Thoracic aorta (tissue), 2 donors: ENCODE measurements around the gene ECE1. TPM values are rescaled to one million over a fixed set of nuclear protein-coding genes. Genes with fewer than 3 reads are reported as not detected.
A peak's percentile ranks its signal among the peaks of the same experiment; 100 is the strongest.

Source experiments
- ATAC-seq: fragments of 150-250 bp; one replicate; pipeline ENCODE4 v1.8.0; 2017; ENCODE audit warnings: low read depth; ENCODE audit not compliant: insufficient number of reproducible peaks, low FRiP score
- DNase-seq: peaks from one replicate; pipeline ENCODE4 v3.0.0-alpha.2; 2020; ENCODE audit warnings: low spot score
- H3K27ac ChIP-seq, 2 donors: fragments of 200-600 bp; sonication (generic); 1 replicate in 1 of 2; 2 replicates in 1 of 2; pipeline ENCODE4 v1.5.1; 2016; ENCODE audit warnings: mild to moderate bottlenecking in 2 of 2, moderate library complexity in 2 of 2
- H3K27me3 ChIP-seq: fragments of 200-600 bp; sonication (generic); replicated peaks from 2 replicates; pipeline ENCODE4 v1.6.0; 2016; ENCODE audit warnings: mild to moderate bottlenecking; ENCODE audit not compliant: insufficient read depth
- H3K36me3 ChIP-seq: fragments of 200-600 bp; sonication (generic); one replicate; pipeline ENCODE4 v1.5.1; 2016
- H3K4me1 ChIP-seq, 2 donors: fragments of 200-600 bp; sonication (generic); 1 replicate in 1 of 2; 2 replicates in 1 of 2; pipeline versions ENCODE4 v1.5.1 to v1.6.0; 2016; ENCODE audit warnings: low read depth in 2 of 2, mild to moderate bottlenecking in 1 of 2; ENCODE audit not compliant: control insufficient read depth in 1 of 2
- H3K4me3 ChIP-seq: fragments of 200-600 bp; sonication (generic); 2 replicates; pipeline ENCODE4 v1.5.1; 2016; ENCODE audit warnings: mild to moderate bottlenecking
- H3K9me3 ChIP-seq: fragments of 200-600 bp; sonication (generic); 2 replicates; pipeline ENCODE4 v1.5.1; 2016
- CTCF ChIP-seq: fragments of 200-600 bp; sonication (generic); IDR thresholded peaks from one replicate; pipeline ENCODE4 v1.5.1; 2019; ENCODE audit warnings: antibody characterized with exemption
- total RNA-seq, 2 donors: library from RNA; depleted of rRNA; stranded (reverse); fragments of >200 nt; gene quantifications; one replicate each; pipeline versions ENCODE4 v1.1.0 to v1.2.3, GENCODE V29; 2016

Gene ECE1
- total RNA-seq, 2 donors from 2014 or later = 103 to 124 TPM

- no peak for TF ChIP-seq CTCF
- H3K27me3 ChIP-seq = no peaks in the 10 kb centered on the region
- no peak overlapping the region for H3K4me3 ChIP-seq
- DNase-seq (no peak), ATAC-seq (no peak)
- H3K27ac ChIP-seq = peak overlapping the region; percentile 91 to 95
- no peaks in the 10 kb centered on the region for H3K9me3 ChIP-seq
- peaks cover 61 to 94% of the 10 kb centered on the region in 2 donors for H3K4me1 ChIP-seq
- H3K36me3 ChIP-seq = no peaks in the 10 kb centered on the region
Observed at GRCh38 chr1:21327566-21328323, 37.5 kb upstream of the ECE1 start.

GRCh38 chr1:21326861-21327344 lies 36.6 kb upstream of the ECE1 start:
- Histone ChIP-seq H3K36me3 (no peaks in the 10 kb centered on the region), H3K27me3 (no peaks in the 10 kb centered on the region), H3K4me3 (peak overlapping the region; percentile 14), H3K27ac (peak overlapping the region; percentile 91 to 95), H3K4me1 (peaks cover 62 to 97% of the 10 kb centered on the region in 2 donors), H3K9me3 (no peaks in the 10 kb centered on the region)
- no peak for DNase-seq
- no peak for ATAC-seq
- TF ChIP-seq CTCF = no peak

GRCh38 chr1:21325731-21326387 lies 35.6 kb upstream of the ECE1 start:
- DNase-seq (no peak), ATAC-seq (no peak)
- Histone ChIP-seq H3K9me3 (no peaks in the 10 kb centered on the region), H3K27me3 (no peaks in the 10 kb centered on the region), H3K36me3 (no peaks in the 10 kb centered on the region), H3K4me3 (peak overlapping the region; percentile 46), H3K4me1 (peaks cover 67 to 97% of the 10 kb centered on the region in 2 donors), H3K27ac (peak overlapping the region; percentile 91 to 95)
- no peak for TF ChIP-seq CTCF

GRCh38 chr1:21325231-21325718 lies 35.0 kb upstream of the ECE1 start:
- H3K4me3 ChIP-seq = peak overlapping the region; percentile 46
- no peaks in the 10 kb centered on the region for H3K9me3 ChIP-seq
- H3K27me3 ChIP-seq = no peaks in the 10 kb centered on the region
- H3K36me3 ChIP-seq = no peaks in the 10 kb centered on the region
- peaks cover 68 to 96% of the 10 kb centered on the region in 2 donors for H3K4me1 ChIP-seq
- no peak for TF ChIP-seq CTCF
- ATAC-seq (no peak), DNase-seq (no peak)
- H3K27ac ChIP-seq = peak overlapping the region; percentile 91 to 95
